Endothelial cell (in vitro differentiated cells): ENCODE measurements around the gene ZDHHC17. TPM values are rescaled to one million over a fixed set of nuclear protein-coding genes. Genes with fewer than 3 reads are reported as not detected.

Experiments
- DNase-seq: peaks from one replicate; pipeline ENCODE4 v3.0.0; 2021; ENCODE audit warnings: low spot score
- H3K27ac Mint-ChIP-seq: one replicate; pipeline ENCODE4 v1.8.0; 2021; ENCODE audit warnings: mixed read lengths, inconsistent platforms; ENCODE audit not compliant: unreplicated experiment
- H3K27me3 Mint-ChIP-seq: one replicate; pipeline ENCODE4 v1.8.0; 2021; ENCODE audit warnings: mild to moderate bottlenecking, moderate library complexity, mixed read lengths, inconsistent platforms; ENCODE audit not compliant: unreplicated experiment
- H3K36me3 Mint-ChIP-seq: one replicate; pipeline ENCODE4 v1.8.0; 2021; ENCODE audit warnings: mild to moderate bottlenecking, low read depth, mixed read lengths, inconsistent platforms; ENCODE audit not compliant: unreplicated experiment
- H3K4me1 Mint-ChIP-seq: one replicate; pipeline ENCODE4 v1.8.0; 2021; ENCODE audit warnings: mild to moderate bottlenecking, mixed read lengths, inconsistent platforms; ENCODE audit not compliant: unreplicated experiment
- H3K4me3 Mint-ChIP-seq: one replicate; pipeline ENCODE4 v1.8.0; 2021; ENCODE audit warnings: mild to moderate bottlenecking, mixed read lengths, inconsistent platforms; ENCODE audit not compliant: unreplicated experiment
- H3K9me3 Mint-ChIP-seq: one replicate; pipeline ENCODE4 v1.8.0; 2021; ENCODE audit warnings: mixed read lengths, inconsistent platforms; ENCODE audit not compliant: unreplicated experiment
- CTCF ChIP-seq: fragments of 200-600 bp; sonication (generic); IDR thresholded peaks from one replicate; pipeline ENCODE4 v1.5.0; 2021; ENCODE audit warnings: antibody characterized with exemption; ENCODE audit not compliant: unreplicated experiment
- total RNA-seq: library from RNA; stranded (reverse); fragmentation: NEBNext Ultra II Directional; extraction: Animal tissue kit (Norgen Biotek cat#: 25700); gene quantifications from one replicate; pipeline ENCODE4 v1.2.1, GENCODE V29; 2021; ENCODE audit not compliant: unreplicated experiment

Gene ZDHHC17
- total RNA-seq, 1 donor from 2014 or later: 52.0 TPM

GRCh38 chr12:76890151-76891143, 126.5 kb downstream of the ZDHHC17 start:
- Mint-ChIP-seq H3K27me3 (no peaks in the 10 kb centered on the region), H3K4me1 (no peaks in the 10 kb centered on the region), H3K4me3 (no peak overlapping the region), H3K36me3 (peaks cover 4% of the 10 kb centered on the region), H3K27ac (no peak overlapping the region), H3K9me3 (peaks cover 11% of the 10 kb centered on the region)
- no peak for DNase-seq
- no peak for TF ChIP-seq CTCF

- Mint-ChIP-seq H3K4me3 (no peak overlapping the region), H3K27ac (no peak overlapping the region), H3K36me3 (peaks cover 4% of the 10 kb centered on the region), H3K27me3 (no peaks in the 10 kb centered on the region), H3K9me3 (peaks cover 11% of the 10 kb centered on the region), H3K4me1 (no peaks in the 10 kb centered on the region)
- DNase-seq: no peak
- no peak for TF ChIP-seq CTCF
Measured at GRCh38 chr12:76891609-76892008, 127.7 kb downstream of the ZDHHC17 start.

- H3K27ac Mint-ChIP-seq: no peak overlapping the region
- DNase-seq: no peak
- peaks cover 4% of the 10 kb centered on the region for H3K36me3 Mint-ChIP-seq
- no peaks in the 10 kb centered on the region for H3K27me3 Mint-ChIP-seq
- H3K4me3 Mint-ChIP-seq: no peak overlapping the region
- H3K4me1 Mint-ChIP-seq: peaks cover 19% of the 10 kb centered on the region
- no peak for TF ChIP-seq CTCF
- H3K9me3 Mint-ChIP-seq: peaks cover 11% of the 10 kb centered on the region
Measured at GRCh38 chr12:76895796-76896195, 131.9 kb downstream of the ZDHHC17 start.

GRCh38 chr12:76896274-76896673, 132.4 kb downstream of the ZDHHC17 start:
- TF ChIP-seq CTCF: no peak
- Mint-ChIP-seq H3K4me3 (no peak overlapping the region), H3K27me3 (no peaks in the 10 kb centered on the region), H3K4me1 (peaks cover 20% of the 10 kb centered on the region), H3K9me3 (peaks cover 11% of the 10 kb centered on the region), H3K27ac (no peak overlapping the region), H3K36me3 (peaks cover 4% of the 10 kb centered on the region)
- DNase-seq: no peak

GRCh38 chr12:76898442-76898841, 134.5 kb downstream of the ZDHHC17 start:
- H3K9me3 Mint-ChIP-seq: peaks cover 11% of the 10 kb centered on the region
- no peak overlapping the region for H3K4me3 Mint-ChIP-seq
- H3K4me1 Mint-ChIP-seq: peaks cover 31% of the 10 kb centered on the region
- H3K27ac Mint-ChIP-seq: no peak overlapping the region
- peaks cover 4% of the 10 kb centered on the region for H3K36me3 Mint-ChIP-seq
- DNase-seq: no peak
- no peak for TF ChIP-seq CTCF
- no peaks in the 10 kb centered on the region for H3K27me3 Mint-ChIP-seq
